Progenitor cell of endocrine pancreas (in vitro differentiated cells): ENCODE measurements around the gene ADRM1. TPM values are rescaled to one million over a fixed set of nuclear protein-coding genes. Genes with fewer than 3 reads are reported as not detected.

Experiments used
- DNase-seq: peaks from one replicate; pipeline ENCODE4 v3.0.0; 2021; ENCODE audit warnings: low spot score; ENCODE audit not compliant: unreplicated experiment
- H3K27ac Mint-ChIP-seq: 2 replicates; pipeline ENCODE4 v1.8.0; 2021; ENCODE audit warnings: mild to moderate bottlenecking, moderate library complexity, mixed read lengths
- H3K27me3 Mint-ChIP-seq: 2 replicates; pipeline ENCODE4 v1.8.0; 2021; ENCODE audit warnings: mixed read lengths
- H3K36me3 Mint-ChIP-seq: 2 replicates; pipeline ENCODE4 v1.8.0; 2022; ENCODE audit warnings: mixed read lengths; ENCODE audit not compliant: insufficient read depth
- H3K4me1 Mint-ChIP-seq: 2 replicates; pipeline ENCODE4 v1.8.0; 2021; ENCODE audit warnings: low read depth, mixed read lengths
- H3K4me3 Mint-ChIP-seq: 2 replicates; pipeline ENCODE4 v1.8.0; 2021; ENCODE audit warnings: low read depth, mild to moderate bottlenecking, moderate library complexity, mixed read lengths
- H3K9me3 Mint-ChIP-seq: 2 replicates; pipeline ENCODE4 v1.8.0; 2021; ENCODE audit warnings: low read depth, mixed read lengths
- CTCF ChIP-seq: fragments of 200-600 bp; sonication (generic); IDR thresholded peaks from one replicate; pipeline ENCODE4 v1.5.0; 2021; ENCODE audit warnings: antibody characterized with exemption, mild to moderate bottlenecking; ENCODE audit not compliant: unreplicated experiment
- total RNA-seq: library from RNA; stranded (reverse); gene quantifications from 2 replicates; pipeline ENCODE4 v1.2.1, GENCODE V29; 2021

Gene ADRM1
- total RNA-seq, 1 donor from 2014 or later = 66.2 TPM

- Mint-ChIP-seq H3K27me3 (no peaks in the 10 kb centered on the region), H3K27ac (no peak overlapping the region), H3K9me3 (no peaks in the 10 kb centered on the region), H3K4me3 (no peak overlapping the region), H3K4me1 (no peaks in the 10 kb centered on the region), H3K36me3 (peaks cover 22% of the 10 kb centered on the region)
- no peak for DNase-seq
- no peak for TF ChIP-seq CTCF
These were observed 24.3 kb downstream of the ADRM1 start for GRCh38 chr20:62326959-62327725.

- Mint-ChIP-seq H3K9me3 (no peaks in the 10 kb centered on the region), H3K4me3 (no peak overlapping the region), H3K27me3 (no peaks in the 10 kb centered on the region), H3K36me3 (peaks cover 22% of the 10 kb centered on the region), H3K27ac (no peak overlapping the region), H3K4me1 (no peaks in the 10 kb centered on the region)
- no peak for TF ChIP-seq CTCF
- DNase-seq = no peak
These were observed 25.1 kb downstream of the ADRM1 start for GRCh38 chr20:62327726-62328495.

GRCh38 chr20:62328684-62329388 is 26.0 kb downstream of the ADRM1 start:
- Mint-ChIP-seq H3K4me1 (no peaks in the 10 kb centered on the region), H3K9me3 (no peaks in the 10 kb centered on the region), H3K4me3 (no peak overlapping the region), H3K27ac (no peak overlapping the region), H3K36me3 (peaks cover 22% of the 10 kb centered on the region), H3K27me3 (no peaks in the 10 kb centered on the region)
- no peak for DNase-seq
- TF ChIP-seq CTCF = no peak

GRCh38 chr20:62329389-62330377 is 26.9 kb downstream of the ADRM1 start:
- H3K36me3 Mint-ChIP-seq = peaks cover 21% of the 10 kb centered on the region

More at GRCh38 chr20:62329389-62330377, 26.9 kb downstream of the ADRM1 start:
- H3K27ac Mint-ChIP-seq = no peak overlapping the region
- H3K4me1 Mint-ChIP-seq = no peaks in the 10 kb centered on the region
- no peak overlapping the region for H3K4me3 Mint-ChIP-seq
- no peaks in the 10 kb centered on the region for H3K9me3 Mint-ChIP-seq
- no peaks in the 10 kb centered on the region for H3K27me3 Mint-ChIP-seq
- TF ChIP-seq CTCF = no peak
- no peak for DNase-seq
